ENCODE results near the gene SP2.

GRCh38 chr17:47937941-47938340 lies 41.9 kb downstream of the SP2 start:
- TF ChIP-seq, protein P1, sequence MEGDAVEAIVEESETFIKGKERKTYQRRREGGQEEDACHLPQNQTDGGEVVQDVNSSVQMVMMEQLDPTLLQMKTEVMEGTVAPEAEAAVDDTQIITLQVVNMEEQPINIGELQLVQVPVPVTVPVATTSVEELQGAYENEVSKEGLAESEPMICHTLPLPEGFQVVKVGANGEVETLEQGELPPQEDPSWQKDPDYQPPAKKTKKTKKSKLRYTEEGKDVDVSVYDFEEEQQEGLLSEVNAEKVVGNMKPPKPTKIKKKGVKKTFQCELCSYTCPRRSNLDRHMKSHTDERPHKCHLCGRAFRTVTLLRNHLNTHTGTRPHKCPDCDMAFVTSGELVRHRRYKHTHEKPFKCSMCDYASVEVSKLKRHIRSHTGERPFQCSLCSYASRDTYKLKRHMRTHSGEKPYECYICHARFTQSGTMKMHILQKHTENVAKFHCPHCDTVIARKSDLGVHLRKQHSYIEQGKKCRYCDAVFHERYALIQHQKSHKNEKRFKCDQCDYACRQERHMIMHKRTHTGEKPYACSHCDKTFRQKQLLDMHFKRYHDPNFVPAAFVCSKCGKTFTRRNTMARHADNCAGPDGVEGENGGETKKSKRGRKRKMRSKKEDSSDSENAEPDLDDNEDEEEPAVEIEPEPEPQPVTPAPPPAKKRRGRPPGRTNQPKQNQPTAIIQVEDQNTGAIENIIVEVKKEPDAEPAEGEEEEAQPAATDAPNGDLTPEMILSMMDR (IDR thresholded peaks at IDR 0.05), result no peak
- TF ChIP-seq POLR2A (IDR thresholded peaks at IDR 0.05), result no peak
